GM21447 (cell line): ENCODE measurements around the gene MYRIP.
"Not testable (repeated sequence)": the region's sequence is repeated elsewhere in the genome, so short reads cannot be mapped to it uniquely, and the experiment has no call there.

Experiments
- ATAC-seq: cut with Tn5 transposase; IDR thresholded peaks from one replicate; pipeline ENCODE4 v1.9.1; 2021; ENCODE audit not compliant: unreplicated experiment

MYRIP gene

GRCh38 chr3:40077139-40077538, 267.7 kb downstream of the MYRIP start:
- ATAC-seq = not testable (repeated sequence)

- ATAC-seq = not testable (repeated sequence)
These were observed 268.6 kb downstream of the MYRIP start for GRCh38 chr3:40077828-40078492.

GRCh38 chr3:40078590-40078989, 269.2 kb downstream of the MYRIP start:
- no peak for ATAC-seq

GRCh38 chr3:40079203-40079846, 269.9 kb downstream of the MYRIP start:
- ATAC-seq = no peak

- no peak for ATAC-seq
These were observed 270.4 kb downstream of the MYRIP start for GRCh38 chr3:40079847-40080240.

GRCh38 chr3:40083066-40083465, 273.7 kb downstream of the MYRIP start:
- ATAC-seq = no peak

GRCh38 chr3:40084424-40084823, 275.0 kb downstream of the MYRIP start:
- ATAC-seq = not testable (repeated sequence)

GRCh38 chr3:40086890-40087883, 277.8 kb downstream of the MYRIP start:
- ATAC-seq = no peak

GRCh38 chr3:40088527-40089170, 279.2 kb downstream of the MYRIP start:
- no peak for ATAC-seq

GRCh38 chr3:40096661-40097111, 287.3 kb downstream of the MYRIP start:
- no peak for ATAC-seq

GRCh38 chr3:40097131-40098117, 288.0 kb downstream of the MYRIP start:
- ATAC-seq = no peak

- ATAC-seq = no peak
These were observed 288.9 kb downstream of the MYRIP start for GRCh38 chr3:40098261-40098759.

- ATAC-seq = no peak
These were observed 290.5 kb downstream of the MYRIP start for GRCh38 chr3:40099871-40100270.

- no peak for ATAC-seq
These were observed 292.8 kb downstream of the MYRIP start for GRCh38 chr3:40102182-40102581.

GRCh38 chr3:40103829-40104228, 294.4 kb downstream of the MYRIP start:
- no peak for ATAC-seq

- no peak for ATAC-seq
These were observed 295.0 kb downstream of the MYRIP start for GRCh38 chr3:40104441-40104840.

- no peak for ATAC-seq
These were observed 299.2 kb downstream of the MYRIP start for GRCh38 chr3:40108643-40109042.

GRCh38 chr3:40109641-40110490, 300.5 kb downstream of the MYRIP start:
- ATAC-seq = no peak
